LNCaP clone FGC (cell line): Measurements from ENCODE around the gene MFSD2B.
A peak's percentile ranks its signal among the peaks of the same experiment; 100 is the strongest.

ENCODE experiments used
- DNase-seq: peaks from one replicate; pipeline ENCODE4 v3.0.0-alpha.2; 2011; ENCODE audit warnings: low read depth
- H3K4me3 ChIP-seq: 2 replicates; pipeline ENCODE4 v1.5.1; 2011; ENCODE audit warnings: mild to moderate bottlenecking, low read depth, low read length, control low read depth
- CTCF ChIP-seq: IDR thresholded peaks from 2 replicates; pipeline ENCODE4 v1.5.1; 2012; ENCODE audit warnings: mild to moderate bottlenecking; ENCODE audit not compliant: control insufficient read depth, insufficient read depth; ENCODE audit errors: extremely low read depth

The MFSD2B gene

GRCh38 chr2:24009680-24010476 lies at the start of gene MFSD2B:
Gene MFSD2B (plus strand): TSS chr2:24010085. CDS start chr2:24010097, 12 bp downstream.
- no peak for DNase-seq
- no peak within 1 kb of the TSS for H3K4me3 ChIP-seq

GRCh38 chr2:23967846-23968245 lies 42.0 kb upstream of the MFSD2B start:
- no peak for DNase-seq
- H3K4me3 ChIP-seq: no peak overlapping the region
- TF ChIP-seq CTCF: no peak

More at GRCh38 chr2:24009680-24010476, at the start of gene MFSD2B:
- no peak for TF ChIP-seq CTCF

- no peak overlapping the region for H3K4me3 ChIP-seq
- TF ChIP-seq CTCF: no peak
- no peak for DNase-seq
Observed at GRCh38 chr2:23976883-23977282, 33.0 kb upstream of the MFSD2B start.

GRCh38 chr2:23988371-23988770 lies 21.5 kb upstream of the MFSD2B start:
- peak; percentile 21 for DNase-seq
- peak; percentile 58 for TF ChIP-seq CTCF
- H3K4me3 ChIP-seq: no peak overlapping the region

- DNase-seq: no peak
- H3K4me3 ChIP-seq: no peak overlapping the region
- no peak for TF ChIP-seq CTCF
Observed at GRCh38 chr2:23992931-23993330, 17.0 kb upstream of the MFSD2B start.

- DNase-seq: no peak
- TF ChIP-seq CTCF: no peak
- H3K4me3 ChIP-seq: no peak overlapping the region
Observed at GRCh38 chr2:23993736-23994269, 16.1 kb upstream of the MFSD2B start.

GRCh38 chr2:23994567-23994966 lies 15.3 kb upstream of the MFSD2B start:
- no peak for DNase-seq
- H3K4me3 ChIP-seq: no peak overlapping the region
- TF ChIP-seq CTCF: no peak
